A549 (cell line): ENCODE data around the gene SURF6. TPM values are rescaled to one million over a fixed set of nuclear protein-coding genes. Genes with fewer than 3 reads are reported as not detected.

Experiments used
- ATAC-seq, 2 experiments: fragments of 200-7000 bp in 1 of 2; fragments of >200 bp in 1 of 2; cut with Nextera tagmentation in 1 of 2; cut with Tn5 transposase in 1 of 2; 3 replicates each; pipeline versions ENCODE4 v1.8.0 to v1.9.1; 2018 to 2020; ENCODE audit warnings: mild to moderate bottlenecking in 1 of 2, moderate library complexity in 1 of 2
- CTCF ChIA-PET: fragments of 300-600 bp; sonication (Branson Sonifier 250); formaldehyde crosslinking; extraction: SDS; loops from one replicate; lab custom pipeline; 2021; ENCODE audit warnings: antibody characterized with exemption, inconsistent platforms; lab: Yijun Ruan, JAX
- POLR2A ChIA-PET: fragments of 350-600 bp; formaldehyde crosslinking; extraction: SDS; loops from one replicate; lab custom pipeline; 2021; ENCODE audit warnings: antibody characterized with exemption, inconsistent platforms; lab: Yijun Ruan, JAX
- DNase-seq, 2 experiments: peaks; one replicate each; pipeline versions ENCODE4 v3.0.0 to v3.0.0-alpha.2; 2011 to 2016; ENCODE audit warnings: low read depth in 1 of 2, low spot score in 1 of 2
- FAIRE-seq: peaks from 2 replicates; lab custom pipeline; 2011; peaks lifted over from hg19 to GRCh38; lab: Jason Lieb, UNC
- H3K27ac ChIP-seq, 2 experiments: fragments of >200 bp; sonication (Bioruptor Twin); formaldehyde crosslinking; 3 replicates each; pipeline ENCODE4 v1.5.1; 2016 to 2017
- H3K4me1 ChIP-seq: fragments of >200 bp; sonication (Bioruptor Twin); formaldehyde crosslinking; 3 replicates; pipeline ENCODE4 v1.6.1; 2016
- H3K4me2 ChIP-seq: fragments of >200 bp; sonication (Bioruptor Twin); formaldehyde crosslinking; 3 replicates; pipeline ENCODE4 v1.6.1; 2016
- H3K4me3 ChIP-seq: fragments of >200 bp; sonication (Bioruptor Twin); formaldehyde crosslinking; 3 replicates; pipeline ENCODE4 v1.5.1; 2016
- H3K9me3 ChIP-seq: fragments of >200 bp; sonication (Bioruptor Twin); formaldehyde crosslinking; 3 replicates; pipeline ENCODE4 v1.6.1; 2016
- CTCF ChIP-seq: fragments of >200 bp; sonication (Bioruptor Twin); formaldehyde crosslinking; IDR thresholded peaks from 3 replicates; pipeline ENCODE4 v1.5.1; 2016
- FOSL2 ChIP-seq, 2 experiments: fragments of 450-650 bp in 1 of 2; fragments of >200 bp in 1 of 2; sonication (Bioruptor Twin) in 1 of 2; formaldehyde crosslinking; IDR thresholded peaks; 2 replicates each; pipeline versions ENCODE4 v1.5.0 to v1.6.1; 2016 to 2020; ENCODE audit warnings: mild to moderate bottlenecking in 1 of 2, moderate library complexity in 1 of 2
- FOXS1 ChIP-seq: fragments of 250-450 bp; sonication (Bioruptor Pico); IDR thresholded peaks from 2 replicates; pipeline ENCODE4 v1.5.0; 2020; ENCODE audit warnings: mild to moderate bottlenecking, moderate library complexity
- HDAC2 ChIP-seq: fragments of 200-600 bp; sonication (generic); IDR thresholded peaks from 2 replicates; pipeline ENCODE4 v1.6.1; 2016
- HEYL ChIP-seq: fragments of 250-450 bp; sonication (Bioruptor Pico); IDR thresholded peaks from 2 replicates; pipeline ENCODE4 v1.8.0; 2021; ENCODE audit warnings: mild to moderate bottlenecking, moderate library complexity
- HOXB5 ChIP-seq: fragments of 250-450 bp; sonication (Bioruptor Pico); IDR thresholded peaks from 2 replicates; pipeline ENCODE4 v1.5.0; 2020; ENCODE audit warnings: mild to moderate bottlenecking, moderate library complexity
- KDM1A ChIP-seq: fragments of 200-600 bp; sonication (generic); IDR thresholded peaks from 2 replicates; pipeline ENCODE4 v1.6.1; 2016; ENCODE audit warnings: low read depth, mild to moderate bottlenecking
- KDM5A ChIP-seq: fragments of 200-600 bp; sonication (generic); IDR thresholded peaks from 2 replicates; pipeline ENCODE4 v1.6.1; 2016; ENCODE audit warnings: antibody characterized with exemption, mild to moderate bottlenecking
- MAFK ChIP-seq: fragments of 450-650 bp; IDR thresholded peaks from 2 replicates; pipeline ENCODE4 v1.6.1; 2014; ENCODE audit not compliant: partially characterized antibody
- NFE2L2 ChIP-seq: fragments of 150-350 bp; conservative IDR thresholded peaks from 2 replicates; pipeline ENCODE4 v1.6.1; 2014; ENCODE audit warnings: low read length
- RCOR1 ChIP-seq: fragments of 150-350 bp; IDR thresholded peaks from 2 replicates; pipeline ENCODE4 v1.6.1; 2014; ENCODE audit warnings: antibody characterized with exemption, low read length, low read depth
- RFX5 ChIP-seq: fragments of 450-650 bp; IDR thresholded peaks from 2 replicates; pipeline ENCODE4 v1.7.1; 2014; ENCODE audit warnings: antibody characterized with exemption, mild to moderate bottlenecking, moderate library complexity
- SREBF2 ChIP-seq: fragments of 450-650 bp; IDR thresholded peaks from 2 replicates; pipeline ENCODE4 v1.6.1; 2014; ENCODE audit warnings: mild to moderate bottlenecking, moderate library complexity
- TFCP2L1 ChIP-seq: fragments of 250-450 bp; sonication (Bioruptor Pico); IDR thresholded peaks from 2 replicates; pipeline ENCODE4 v1.5.0; 2021; ENCODE audit warnings: mild to moderate bottlenecking
- TP53 ChIP-seq: fragments of 250-450 bp; sonication (Bioruptor Pico); IDR thresholded peaks from 2 replicates; pipeline ENCODE4 v1.5.0; 2021; ENCODE audit warnings: mild to moderate bottlenecking, moderate library complexity
- ZC3H11A ChIP-seq: fragments of 450-650 bp; IDR thresholded peaks from 2 replicates; pipeline ENCODE4 v1.6.1; 2014; ENCODE audit warnings: antibody characterized with exemption, mild to moderate bottlenecking
- ZFP36 ChIP-seq: fragments of 450-650 bp; IDR thresholded peaks from 2 replicates; pipeline ENCODE4 v1.6.1; 2014; ENCODE audit warnings: borderline replicate concordance; ENCODE audit not compliant: partially characterized antibody
- ZNF302 ChIP-seq: fragments of 250-450 bp; sonication (Bioruptor Pico); IDR thresholded peaks from 2 replicates; pipeline ENCODE4 v1.9.0; 2021; ENCODE audit warnings: inconsistent platforms, mild to moderate bottlenecking, moderate library complexity
- WGBS: methylation state at CpG from one replicate; pipeline ENCODE4 v1.1.6; 2017; ENCODE audit errors: missing lambda C conversion rate; 5-methylcytosine and 5-hydroxymethylcytosine counted together
- polyA plus RNA-seq, 4 experiments: library from polyadenylated mRNA; depleted of rRNA in 3 of 4; stranded (reverse); fragments of >200 nt; fragmentation: RNase III in 1 of 4; extraction: RNeasy Plus Mini Kit Qiagen cat#74134 plus additional on column Dnase treatment in 1 of 4; gene quantifications; 2 replicates in 3 of 4; 3 replicates in 1 of 4; pipeline ENCODE4 v1.2.3, GENCODE V29; 2011 to 2017

Gene SURF6
- polyA plus RNA-seq, 2 of the 4 experiments (the other 2 are of a cell fraction): 10.5 to 25.1 TPM

- POLR2A ChIA-PET: no interaction called here
Measured at GRCh38 chr9:133344071-133344470, 8.1 kb upstream of the SURF6 start.

GRCh38 chr9:133342570-133342969, 6.6 kb upstream of the SURF6 start:
- no peak for FAIRE-seq
- ChIA-PET POLR2A (interaction anchor here (0.8 to 1.0 kb wide), 2 partner anchors 13 to 14 kb away, joined by 3 to 4 read pairs; partner anchors contain the start of genes SURF1 and SURF2), CTCF (interaction anchor here (0.8 to 6.2 kb wide), 15 partner anchors 9 to 450 kb away, joined by 3 to 59 read pairs (median 5); partner anchors contain the start of genes SURF1 and SURF2)
- Histone ChIP-seq H3K27ac (no peak overlapping the region), H3K9me3 (no peaks in the 10 kb centered on the region), H3K4me2 (no peak overlapping the region), H3K4me1 (peaks cover 7% of the 10 kb centered on the region), H3K4me3 (no peak overlapping the region)
- DNase-seq: no peak
- ATAC-seq: peak in 1 of 2 experiments; percentile 39; a peak in 3 of 6 replicates
- 85% methylated on average over 11 of the region's 11 CpGs for WGBS
- peak; percentile 11; the same call in 2 of the 3 replicates for TF ChIP-seq CTCF
- no peak for TF ChIP-seq RFX5

More at GRCh38 chr9:133344071-133344470, 8.1 kb upstream of the SURF6 start:
- DNase-seq (no peak), ATAC-seq (no peak), FAIRE-seq (no peak)
- Histone ChIP-seq H3K9me3 (no peaks in the 10 kb centered on the region), H3K4me3 (no peak overlapping the region), H3K4me2 (no peak overlapping the region), H3K4me1 (peaks cover 7% of the 10 kb centered on the region), H3K27ac (no peak overlapping the region)
- 95% methylated on average over 16 of the region's 19 CpGs for WGBS
- CTCF ChIA-PET: interaction anchor here (1.0 to 6.2 kb wide), 7 partner anchors 13 to 158 kb away, joined by 3 to 59 read pairs (median 5); partner anchors contain the start of genes SURF1 and SURF2
- no peak for TF ChIP-seq KDM1A
- no peak for TF ChIP-seq FOXS1 (CRISPR knock-in tag)
- TF ChIP-seq CTCF: no peak
- TF ChIP-seq SREBF2: no peak
- TF ChIP-seq HEYL (CRISPR knock-in tag): no peak
- TF ChIP-seq HOXB5 (CRISPR knock-in tag): no peak
- TF ChIP-seq MAFK: no peak
- no peak for TF ChIP-seq FOSL2 (IDR thresholded peaks at IDR 0.05)
- TF ChIP-seq FOSL2 (CRISPR knock-in tag; IDR thresholded peaks at IDR 0.05): no peak
- TF ChIP-seq HDAC2: no peak

DNA sequence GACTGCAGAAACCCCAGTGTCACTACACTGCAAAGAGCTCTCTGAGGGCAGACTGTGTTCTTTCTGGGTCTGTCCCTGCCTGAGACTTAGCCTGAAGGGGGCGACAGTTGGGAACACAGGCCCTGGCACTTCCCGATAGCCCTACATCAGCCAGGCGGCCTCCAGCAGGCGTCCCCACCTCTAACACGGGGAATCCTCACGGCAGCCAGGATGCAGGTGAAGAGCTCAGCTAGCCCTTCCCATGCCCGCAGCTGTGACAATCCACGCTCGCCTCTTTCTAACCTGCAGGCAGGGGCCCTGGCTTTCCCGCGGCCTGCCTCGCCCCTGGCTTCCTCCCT, 6.0 kb upstream of the SURF6 start:
- no peak for DNase-seq
- H3K9me3 ChIP-seq: no peaks in the 10 kb centered on the region
- no peak overlapping the region for H3K4me3 ChIP-seq
- no peak for FAIRE-seq
- no peak for TF ChIP-seq NFE2L2
- no peak for TF ChIP-seq KDM5A
- no peak for TF ChIP-seq TFCP2L1 (CRISPR knock-in tag)
- TF ChIP-seq KDM1A: no peak
- TF ChIP-seq FOXS1 (CRISPR knock-in tag): no peak
- no peak for TF ChIP-seq TP53
- no peak for TF ChIP-seq ZC3H11A
- TF ChIP-seq RCOR1: no peak
- TF ChIP-seq ZFP36: no peak
- no peak for TF ChIP-seq MAFK
- TF ChIP-seq ZNF302 (CRISPR knock-in tag): no peak
- WGBS: 92% methylated on average over 11 of the region's 12 CpGs
- CTCF ChIA-PET: interaction anchor here (0.6 to 6.2 kb wide), 14 partner anchors 9 to 161 kb away, joined by 3 to 59 read pairs (median 6); partner anchors contain the start of genes SURF1 and SURF2
- H3K4me1 ChIP-seq: peaks cover 7% of the 10 kb centered on the region
- peak; percentile 40 to 67; a peak in 4 of 6 replicates for ATAC-seq
- H3K27ac ChIP-seq: no peak overlapping the region
- no peak overlapping the region for H3K4me2 ChIP-seq
- POLR2A ChIA-PET: interaction anchor here (0.8 kb wide), 1 partner anchor 15 kb away, joined by 3 read pairs; the partner anchor contains the start of genes SURF1 and SURF2
